GM18517 (cell line): ENCODE data around the gene LRSAM1.

ENCODE experiments used
- ATAC-seq: cut with Tn5 transposase; IDR thresholded peaks from one replicate; pipeline ENCODE4 v1.9.1; 2021; ENCODE audit warnings: mild to moderate bottlenecking, moderate library complexity; ENCODE audit not compliant: unreplicated experiment

LRSAM1 gene

GRCh38 chr9:127530206-127530941, 79.1 kb downstream of the LRSAM1 start:
- ATAC-seq: no peak

- no peak for ATAC-seq
These were observed 80.4 kb downstream of the LRSAM1 start for GRCh38 chr9:127531676-127532075.

- no peak for ATAC-seq
These were observed 83.1 kb downstream of the LRSAM1 start for GRCh38 chr9:127534250-127534906.

- ATAC-seq: no peak
These were observed 83.6 kb downstream of the LRSAM1 start for GRCh38 chr9:127534931-127535330.

- no peak for ATAC-seq
These were observed 84.1 kb downstream of the LRSAM1 start for GRCh38 chr9:127535396-127535795.

GRCh38 chr9:127535834-127536233, 84.5 kb downstream of the LRSAM1 start:
- ATAC-seq: no peak

GRCh38 chr9:127536499-127536898, 85.2 kb downstream of the LRSAM1 start:
- ATAC-seq: no peak

- ATAC-seq: no peak
These were observed 85.7 kb downstream of the LRSAM1 start for GRCh38 chr9:127537014-127537413.

- no peak for ATAC-seq
These were observed 86.5 kb downstream of the LRSAM1 start for GRCh38 chr9:127537792-127538191.

GRCh38 chr9:127538849-127539258, 87.5 kb downstream of the LRSAM1 start:
- no peak for ATAC-seq

GRCh38 chr9:127539259-127539981, 88.1 kb downstream of the LRSAM1 start:
- no peak for ATAC-seq

- no peak for ATAC-seq
These were observed 88.8 kb downstream of the LRSAM1 start for GRCh38 chr9:127539982-127540663.

GRCh38 chr9:127540664-127541041, 89.3 kb downstream of the LRSAM1 start:
- no peak for ATAC-seq

- ATAC-seq: no peak
These were observed 89.9 kb downstream of the LRSAM1 start for GRCh38 chr9:127541176-127541575.

GRCh38 chr9:127541865-127542264, 90.6 kb downstream of the LRSAM1 start:
- ATAC-seq: no peak

- no peak for ATAC-seq
These were observed 91.9 kb downstream of the LRSAM1 start for GRCh38 chr9:127543221-127543620.

- no peak for ATAC-seq
These were observed 92.7 kb downstream of the LRSAM1 start for GRCh38 chr9:127543973-127544533.

- ATAC-seq: no peak
These were observed 94.2 kb downstream of the LRSAM1 start for GRCh38 chr9:127545196-127546124.

- ATAC-seq: no peak
These were observed 95.0 kb downstream of the LRSAM1 start for GRCh38 chr9:127546125-127546832.
